Measurements from ENCODE around the gene WSB2.
"Not testable (repeated sequence)": the region's sequence is repeated elsewhere in the genome, so short reads cannot be mapped to it uniquely, and the experiment has no call there.

WSB2 gene

DNA sequence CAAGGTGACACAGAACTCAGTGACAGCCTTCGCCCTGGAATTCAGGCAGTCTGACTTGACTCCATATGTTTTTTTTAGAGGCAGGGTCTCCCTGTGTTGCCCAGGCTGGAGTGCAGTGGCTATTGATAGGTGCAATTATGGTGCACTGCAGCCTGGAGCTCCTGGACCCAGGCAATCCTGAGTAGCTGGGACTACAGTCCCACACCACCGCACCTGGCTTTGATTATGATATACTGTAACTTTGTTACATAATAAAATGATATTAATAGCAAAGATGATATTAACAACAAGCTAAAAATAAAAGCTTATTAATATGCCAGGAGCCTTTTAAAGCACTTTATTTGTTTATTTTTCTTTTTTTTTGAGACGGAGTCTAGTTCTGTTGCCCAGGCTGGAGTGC, 33.1 kb upstream of the WSB2 start:
- Histone ChIP-seq H3K9me3 (ENCODE audit: control insufficient read depth, low read depth, low read length) (no peaks in the 10 kb centered on the region), H3K36me3 (ENCODE audit: control insufficient read depth, low read depth, low read length) (peaks cover 29% of the 10 kb centered on the region), H3K9ac (ENCODE audit: low read length) (no peak overlapping the region), H3K27me3 (ENCODE audit: control insufficient read depth, insufficient read depth, low read length) (no peaks in the 10 kb centered on the region), H3K4me1 (ENCODE audit: control insufficient read depth, low read depth, low read length) (peaks cover 4% of the 10 kb centered on the region), H3K27ac (ENCODE audit: low read length) (no peak overlapping the region), H3K4me3 (ENCODE audit: low read length) (no peak overlapping the region)

DNA sequence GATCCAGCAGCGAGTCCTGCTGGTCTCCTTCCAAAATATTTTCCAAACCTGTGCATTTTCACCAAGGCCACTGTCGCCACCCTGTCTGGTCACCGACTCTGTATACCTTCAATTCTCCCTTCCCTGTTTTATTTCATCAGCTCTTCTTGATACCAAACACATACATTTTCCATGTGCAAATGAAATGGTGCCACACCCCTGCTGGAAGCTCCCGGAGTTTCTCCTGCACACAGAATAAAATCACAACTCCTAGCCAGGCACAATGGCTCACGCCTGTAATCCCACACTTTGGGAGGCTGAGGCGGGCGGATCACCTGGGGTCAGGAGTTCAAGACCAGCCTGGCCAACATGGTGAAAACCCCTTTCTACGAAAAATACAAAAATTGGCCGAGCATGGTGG, 28.8 kb upstream of the WSB2 start:
- no peaks in the 10 kb centered on the region for H3K4me1 ChIP-seq (ENCODE audit: control insufficient read depth, low read depth, low read length)
- H3K36me3 ChIP-seq (ENCODE audit: control insufficient read depth, low read depth, low read length) = peaks cover 27% of the 10 kb centered on the region
- no peaks in the 10 kb centered on the region for H3K9me3 ChIP-seq (ENCODE audit: control insufficient read depth, low read depth, low read length)
- H3K9ac ChIP-seq (ENCODE audit: low read length) = no peak overlapping the region
- no peak overlapping the region for H3K4me3 ChIP-seq (ENCODE audit: low read length)
- no peaks in the 10 kb centered on the region for H3K27me3 ChIP-seq (ENCODE audit: control insufficient read depth, insufficient read depth, low read length)
- no peak overlapping the region for H3K27ac ChIP-seq (ENCODE audit: low read length)

DNA sequence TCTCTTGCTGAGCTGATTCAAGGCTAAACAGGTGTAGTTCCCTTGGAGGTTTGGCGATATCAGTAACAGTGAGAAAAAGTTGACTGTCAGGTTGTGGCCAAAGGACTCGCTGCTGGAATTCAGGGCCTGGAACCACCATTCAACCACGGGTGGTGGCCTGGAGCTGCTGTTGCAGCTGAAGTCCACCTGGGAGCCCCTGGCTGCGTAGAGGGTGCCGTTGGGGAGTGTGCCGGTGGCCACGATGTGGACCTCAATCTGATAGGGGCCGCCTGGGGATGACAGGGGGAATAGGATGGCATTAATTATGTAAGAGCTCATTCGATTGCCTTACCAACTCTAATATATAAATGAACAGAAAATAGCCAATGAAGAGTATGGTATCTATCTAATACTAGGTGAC, 21.2 kb upstream of the WSB2 start:
- H3K27me3 ChIP-seq (ENCODE audit: control insufficient read depth, insufficient read depth, low read length) = no peaks in the 10 kb centered on the region
- no peak overlapping the region for H3K27ac ChIP-seq (ENCODE audit: low read length)
- peaks cover 37% of the 10 kb centered on the region for H3K36me3 ChIP-seq (ENCODE audit: control insufficient read depth, low read depth, low read length)
- no peak overlapping the region for H3K9ac ChIP-seq (ENCODE audit: low read length)
- no peaks in the 10 kb centered on the region for H3K9me3 ChIP-seq (ENCODE audit: control insufficient read depth, low read depth, low read length)
- no peak overlapping the region for H3K4me3 ChIP-seq (ENCODE audit: low read length)
- no peaks in the 10 kb centered on the region for H3K4me1 ChIP-seq (ENCODE audit: control insufficient read depth, low read depth, low read length)

DNA sequence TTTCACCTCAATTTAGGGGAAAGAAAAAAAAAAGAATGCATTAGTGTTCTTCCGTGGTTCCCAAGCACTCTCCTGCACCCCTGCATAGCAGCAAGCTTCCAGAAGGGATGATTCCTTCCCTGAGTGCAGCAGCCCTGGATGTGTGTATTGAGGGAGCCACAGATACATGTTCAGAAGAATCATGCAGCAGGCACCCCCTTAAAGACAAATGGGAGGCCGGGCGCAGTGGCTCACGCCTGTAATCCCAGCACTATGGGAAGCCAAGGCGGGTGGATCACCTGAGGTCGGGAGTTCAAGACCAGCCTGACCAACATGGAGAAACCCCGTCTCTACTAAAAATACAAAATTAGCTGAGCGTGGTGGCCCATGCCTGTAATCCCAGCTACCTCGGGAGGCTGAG, 20.5 kb upstream of the WSB2 start:
- H3K4me1 ChIP-seq (ENCODE audit: control insufficient read depth, low read depth, low read length); H3K9me3 ChIP-seq (ENCODE audit: control insufficient read depth, low read depth, low read length); H3K4me3 ChIP-seq (ENCODE audit: low read length); H3K27me3 ChIP-seq (ENCODE audit: control insufficient read depth, insufficient read depth, low read length); H3K27ac ChIP-seq (ENCODE audit: low read length); H3K9ac ChIP-seq (ENCODE audit: low read length): not testable (repeated sequence)
- peaks cover 44% of the 10 kb centered on the region for H3K36me3 ChIP-seq (ENCODE audit: control insufficient read depth, low read depth, low read length)

DNA sequence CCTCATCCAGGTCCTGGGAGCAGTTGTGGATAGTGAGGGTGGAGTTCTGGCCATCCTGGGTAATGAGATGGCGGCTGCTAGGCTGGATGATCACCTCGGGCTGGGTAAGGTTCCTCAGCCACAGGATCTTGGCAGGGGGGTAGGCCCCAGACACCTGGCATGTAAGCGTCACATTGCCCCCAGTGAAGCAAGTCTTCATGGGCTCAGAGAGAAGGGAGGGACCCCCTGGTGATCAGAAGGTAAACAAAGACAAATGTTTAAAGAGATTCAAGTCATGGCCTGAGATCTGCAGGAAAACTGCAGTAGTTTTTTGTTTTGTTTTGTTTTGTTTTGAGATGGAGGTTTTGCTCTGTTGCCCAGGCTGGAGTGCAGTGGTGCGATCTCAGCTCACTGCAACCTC, 12.8 kb upstream of the WSB2 start:
- Histone ChIP-seq H3K9ac (ENCODE audit: low read length) (no peak overlapping the region), H3K27ac (ENCODE audit: low read length) (no peak overlapping the region), H3K27me3 (ENCODE audit: control insufficient read depth, insufficient read depth, low read length) (no peaks in the 10 kb centered on the region), H3K4me1 (ENCODE audit: control insufficient read depth, low read depth, low read length) (no peaks in the 10 kb centered on the region), H3K9me3 (ENCODE audit: control insufficient read depth, low read depth, low read length) (no peaks in the 10 kb centered on the region), H3K36me3 (ENCODE audit: control insufficient read depth, low read depth, low read length) (peaks cover 53% of the 10 kb centered on the region), H3K4me3 (ENCODE audit: low read length) (no peak overlapping the region)

DNA sequence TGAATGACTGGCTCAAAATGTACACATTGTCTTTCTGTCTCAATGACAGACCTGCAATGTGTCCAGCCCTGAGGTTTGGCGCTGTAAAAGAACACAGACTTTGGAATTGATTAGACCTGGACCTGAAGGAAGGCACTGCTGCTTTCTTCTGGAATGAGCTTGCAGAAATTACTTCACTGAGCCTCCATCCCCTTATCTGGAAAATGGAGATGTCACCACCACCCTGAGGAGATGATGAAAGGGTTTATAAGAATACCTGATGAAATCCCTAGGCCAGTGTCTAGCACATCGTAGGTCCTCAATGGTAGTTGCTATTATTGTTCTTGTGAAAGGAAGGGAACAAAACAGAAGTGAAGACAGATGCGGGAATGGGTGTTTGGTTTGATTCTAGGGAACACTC, 9.7 kb upstream of the WSB2 start:
- Histone ChIP-seq H3K4me3 (ENCODE audit: low read length) (no peak overlapping the region), H3K27me3 (ENCODE audit: control insufficient read depth, insufficient read depth, low read length) (no peaks in the 10 kb centered on the region), H3K36me3 (ENCODE audit: control insufficient read depth, low read depth, low read length) (peaks cover 49% of the 10 kb centered on the region), H3K4me1 (ENCODE audit: control insufficient read depth, low read depth, low read length) (no peaks in the 10 kb centered on the region), H3K27ac (ENCODE audit: low read length) (no peak overlapping the region), H3K9me3 (ENCODE audit: control insufficient read depth, low read depth, low read length) (no peaks in the 10 kb centered on the region), H3K9ac (ENCODE audit: low read length) (no peak overlapping the region)

DNA sequence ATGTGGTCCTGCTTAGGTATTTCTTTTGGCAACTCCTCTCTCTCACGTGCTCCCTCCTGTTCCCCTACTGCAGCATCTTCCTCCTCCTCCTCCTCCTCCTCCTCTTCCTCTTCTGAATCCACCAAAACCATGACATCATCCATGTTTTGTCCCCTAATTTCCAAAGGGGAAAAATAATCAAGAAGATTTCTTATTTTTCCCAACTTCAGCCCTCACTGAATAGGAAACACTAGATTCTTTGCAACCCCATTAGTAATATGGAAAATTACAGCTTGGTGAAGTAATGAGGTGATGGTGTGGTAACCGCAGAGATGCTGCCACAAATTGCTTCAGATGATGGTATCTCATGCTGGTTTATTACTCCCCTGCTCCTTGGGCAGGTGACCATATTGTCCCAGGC, 7.5 kb upstream of the WSB2 start:
- H3K27ac ChIP-seq (ENCODE audit: low read length) = no peak overlapping the region
- peaks cover 46% of the 10 kb centered on the region for H3K36me3 ChIP-seq (ENCODE audit: control insufficient read depth, low read depth, low read length)
- H3K4me1 ChIP-seq (ENCODE audit: control insufficient read depth, low read depth, low read length) = peaks cover 12% of the 10 kb centered on the region
- no peaks in the 10 kb centered on the region for H3K27me3 ChIP-seq (ENCODE audit: control insufficient read depth, insufficient read depth, low read length)
- H3K9ac ChIP-seq (ENCODE audit: low read length) = no peak overlapping the region
- no peak overlapping the region for H3K4me3 ChIP-seq (ENCODE audit: low read length)
- H3K9me3 ChIP-seq (ENCODE audit: control insufficient read depth, low read depth, low read length) = no peaks in the 10 kb centered on the region

DNA sequence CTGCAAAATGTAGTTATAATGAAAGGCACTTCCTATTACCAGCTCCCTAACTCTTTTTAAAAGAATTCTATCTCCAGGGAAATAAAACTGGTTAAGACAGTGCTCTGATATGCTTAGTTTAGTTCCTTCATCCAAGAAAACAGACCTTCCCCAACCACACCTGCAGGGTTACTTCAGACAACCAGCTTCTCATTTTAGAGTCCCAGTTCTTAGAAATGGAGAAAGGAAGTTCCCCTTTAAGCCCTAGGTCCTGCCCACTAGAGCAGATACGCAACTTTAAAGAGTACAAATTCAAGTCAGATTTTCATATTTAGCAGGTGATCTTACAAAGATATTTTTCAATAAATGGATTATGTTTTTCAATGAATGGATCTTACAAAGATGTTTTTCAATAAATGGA, 4.4 kb upstream of the WSB2 start:
- Histone ChIP-seq H3K9ac (ENCODE audit: low read length) (no peak overlapping the region), H3K27me3 (ENCODE audit: control insufficient read depth, insufficient read depth, low read length) (no peaks in the 10 kb centered on the region), H3K36me3 (ENCODE audit: control insufficient read depth, low read depth, low read length) (peaks cover 23% of the 10 kb centered on the region), H3K4me3 (ENCODE audit: low read length) (no peak overlapping the region), H3K4me1 (ENCODE audit: control insufficient read depth, low read depth, low read length) (peaks cover 12% of the 10 kb centered on the region), H3K9me3 (ENCODE audit: control insufficient read depth, low read depth, low read length) (no peaks in the 10 kb centered on the region), H3K27ac (ENCODE audit: low read length) (no peak overlapping the region)

DNA sequence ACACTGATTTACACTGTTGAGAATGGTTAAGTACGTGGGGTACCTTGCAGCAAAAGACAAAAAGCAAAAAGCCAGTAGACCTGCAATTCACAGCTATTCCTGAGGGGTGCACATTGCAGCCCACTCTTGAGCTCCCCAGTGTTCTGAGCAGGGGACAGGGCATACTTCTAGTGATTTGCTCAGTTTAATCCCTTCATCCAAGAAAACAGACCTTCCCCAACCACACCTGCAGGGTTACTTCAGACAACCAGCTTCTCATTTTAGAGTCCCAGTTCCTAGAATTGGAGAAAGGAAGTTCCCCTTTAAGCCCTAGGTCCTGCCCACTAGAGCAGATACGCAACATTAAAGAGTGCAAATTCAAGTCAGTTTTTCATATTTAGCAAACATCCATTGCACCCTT, 3.6 kb upstream of the WSB2 start:
- H3K27ac ChIP-seq (ENCODE audit: low read length) = no peak overlapping the region
- H3K4me1 ChIP-seq (ENCODE audit: control insufficient read depth, low read depth, low read length) = peaks cover 15% of the 10 kb centered on the region
- H3K4me3 ChIP-seq (ENCODE audit: low read length) = no peak overlapping the region
- H3K36me3 ChIP-seq (ENCODE audit: control insufficient read depth, low read depth, low read length) = peaks cover 19% of the 10 kb centered on the region
- H3K9ac ChIP-seq (ENCODE audit: low read length) = no peak overlapping the region
- H3K27me3 ChIP-seq (ENCODE audit: control insufficient read depth, insufficient read depth, low read length) = no peaks in the 10 kb centered on the region
- no peaks in the 10 kb centered on the region for H3K9me3 ChIP-seq (ENCODE audit: control insufficient read depth, low read depth, low read length)

DNA sequence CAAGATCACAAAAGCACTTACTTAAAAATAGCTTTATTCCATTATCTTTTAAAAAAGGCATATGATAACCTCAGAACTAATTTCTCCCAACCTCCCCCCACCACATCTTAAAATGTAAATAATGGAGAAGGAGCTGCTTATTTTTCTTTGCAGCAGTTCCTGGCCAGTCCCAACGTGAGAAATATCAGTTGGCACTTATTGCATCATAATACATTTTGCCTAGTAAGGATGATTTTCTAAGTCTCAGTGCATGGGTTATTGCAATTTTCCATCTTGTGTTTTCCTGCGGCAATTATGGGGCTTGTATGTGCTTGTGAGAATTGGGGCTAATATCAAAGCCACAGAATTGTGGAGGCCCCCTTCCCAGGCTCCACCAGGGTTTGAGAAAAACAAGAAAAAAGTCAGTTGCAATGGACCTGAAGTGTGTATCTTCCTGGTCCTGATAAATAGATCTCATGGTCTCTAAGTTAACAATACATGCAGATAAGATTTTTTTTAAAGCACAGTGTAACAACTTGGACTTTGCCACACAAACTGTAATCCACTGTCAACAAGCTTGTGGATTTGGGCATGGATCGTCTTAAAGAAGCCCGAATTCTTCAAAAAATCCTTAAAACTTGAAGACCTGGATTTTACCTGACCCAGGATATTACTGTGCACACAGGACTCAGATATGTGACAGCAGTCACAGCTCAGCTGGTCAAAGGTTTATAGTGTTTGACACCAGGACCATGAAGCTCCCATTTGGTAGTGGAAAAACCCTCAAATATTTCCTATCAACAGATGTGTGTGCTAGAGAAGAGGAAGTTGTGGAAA, 2.8 kb upstream of the WSB2 start:
- peaks cover 19% of the 10 kb centered on the region for H3K4me1 ChIP-seq (ENCODE audit: control insufficient read depth, low read depth, low read length)
- H3K4me3 ChIP-seq (ENCODE audit: low read length) = peak overlapping the region; percentile 83
- no peaks in the 10 kb centered on the region for H3K9me3 ChIP-seq (ENCODE audit: control insufficient read depth, low read depth, low read length)
- H3K36me3 ChIP-seq (ENCODE audit: control insufficient read depth, low read depth, low read length) = peaks cover 17% of the 10 kb centered on the region
- H3K9ac ChIP-seq (ENCODE audit: low read length) = no peak overlapping the region
- H3K27me3 ChIP-seq (ENCODE audit: control insufficient read depth, insufficient read depth, low read length) = no peaks in the 10 kb centered on the region
- peak overlapping the region; percentile 29 for H3K27ac ChIP-seq (ENCODE audit: low read length)

DNA sequence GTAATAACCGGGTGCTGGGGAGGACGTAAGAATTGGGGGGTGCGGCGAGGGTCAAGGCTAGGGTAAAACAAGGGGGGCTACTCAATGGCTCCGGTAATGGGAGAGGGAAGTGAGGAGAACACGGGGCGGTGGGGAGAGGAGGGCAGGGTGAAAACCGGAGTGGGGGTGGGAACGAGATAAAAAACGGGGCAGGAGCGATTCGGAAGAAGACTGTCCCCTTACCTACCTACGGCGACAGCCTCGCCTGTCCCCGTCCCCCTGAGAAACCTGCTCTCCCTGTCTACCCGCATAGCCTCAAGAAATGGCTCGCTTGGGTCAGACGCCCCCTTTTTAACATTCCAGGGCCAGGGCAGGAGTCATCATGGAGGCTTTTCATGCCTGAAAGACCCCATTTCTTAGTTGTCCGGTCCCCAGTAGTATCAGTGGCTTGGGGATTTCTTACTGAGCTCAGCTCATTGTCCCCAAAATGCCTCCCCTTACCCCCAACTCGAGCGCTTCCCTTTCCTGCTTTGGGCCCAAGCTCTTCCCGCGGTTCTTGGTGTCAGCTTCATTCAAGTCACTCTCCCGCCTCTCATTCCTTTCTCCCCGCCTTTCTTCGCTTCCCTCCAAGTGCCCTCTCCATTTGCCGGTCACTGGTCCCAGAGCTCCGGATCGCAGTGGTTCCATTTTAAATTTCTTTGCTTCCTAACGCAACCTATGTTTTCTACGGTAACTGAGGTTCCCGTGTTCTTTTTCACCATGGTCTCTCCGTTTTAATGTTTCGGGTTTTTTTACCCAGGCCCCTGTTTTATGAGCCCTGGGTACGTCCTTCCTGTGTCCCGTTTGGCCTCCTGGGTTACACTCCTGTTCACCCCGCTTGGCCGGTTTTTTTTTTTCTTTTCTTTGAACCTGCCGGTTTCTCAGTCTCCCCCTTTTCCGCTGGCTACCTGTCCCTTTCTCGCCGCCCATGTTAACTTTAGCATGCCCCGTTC, 1.2 kb upstream of the WSB2 start:
- Histone ChIP-seq H3K36me3 (ENCODE audit: control insufficient read depth, low read depth, low read length) (peaks cover 9% of the 10 kb centered on the region), H3K27me3 (ENCODE audit: control insufficient read depth, insufficient read depth, low read length) (no peaks in the 10 kb centered on the region), H3K9me3 (ENCODE audit: control insufficient read depth, low read depth, low read length) (no peaks in the 10 kb centered on the region), H3K9ac (ENCODE audit: low read length) (peak overlapping the region; percentile 93), H3K4me1 (ENCODE audit: control insufficient read depth, low read depth, low read length) (peaks cover 19% of the 10 kb centered on the region), H3K4me3 (ENCODE audit: low read length) (peak overlapping the region; percentile 83), H3K27ac (ENCODE audit: low read length) (peak overlapping the region; percentile 91)

Data from iPS-18a (cell line).